Measurements from ENCODE around the gene SHC3.
"Not testable (repeated sequence)": the region's sequence is repeated elsewhere in the genome, so short reads cannot be mapped to it uniquely, and the experiment has no call there.

Gene SHC3, protein sequence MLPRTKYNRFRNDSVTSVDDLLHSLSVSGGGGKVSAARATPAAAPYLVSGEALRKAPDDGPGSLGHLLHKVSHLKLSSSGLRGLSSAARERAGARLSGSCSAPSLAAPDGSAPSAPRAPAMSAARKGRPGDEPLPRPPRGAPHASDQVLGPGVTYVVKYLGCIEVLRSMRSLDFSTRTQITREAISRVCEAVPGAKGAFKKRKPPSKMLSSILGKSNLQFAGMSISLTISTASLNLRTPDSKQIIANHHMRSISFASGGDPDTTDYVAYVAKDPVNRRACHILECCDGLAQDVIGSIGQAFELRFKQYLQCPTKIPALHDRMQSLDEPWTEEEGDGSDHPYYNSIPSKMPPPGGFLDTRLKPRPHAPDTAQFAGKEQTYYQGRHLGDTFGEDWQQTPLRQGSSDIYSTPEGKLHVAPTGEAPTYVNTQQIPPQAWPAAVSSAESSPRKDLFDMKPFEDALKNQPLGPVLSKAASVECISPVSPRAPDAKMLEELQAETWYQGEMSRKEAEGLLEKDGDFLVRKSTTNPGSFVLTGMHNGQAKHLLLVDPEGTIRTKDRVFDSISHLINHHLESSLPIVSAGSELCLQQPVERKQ
- 0 to 0.27 (median 0.04) reads per million in 4 donors for total RNA-seq

DNA sequence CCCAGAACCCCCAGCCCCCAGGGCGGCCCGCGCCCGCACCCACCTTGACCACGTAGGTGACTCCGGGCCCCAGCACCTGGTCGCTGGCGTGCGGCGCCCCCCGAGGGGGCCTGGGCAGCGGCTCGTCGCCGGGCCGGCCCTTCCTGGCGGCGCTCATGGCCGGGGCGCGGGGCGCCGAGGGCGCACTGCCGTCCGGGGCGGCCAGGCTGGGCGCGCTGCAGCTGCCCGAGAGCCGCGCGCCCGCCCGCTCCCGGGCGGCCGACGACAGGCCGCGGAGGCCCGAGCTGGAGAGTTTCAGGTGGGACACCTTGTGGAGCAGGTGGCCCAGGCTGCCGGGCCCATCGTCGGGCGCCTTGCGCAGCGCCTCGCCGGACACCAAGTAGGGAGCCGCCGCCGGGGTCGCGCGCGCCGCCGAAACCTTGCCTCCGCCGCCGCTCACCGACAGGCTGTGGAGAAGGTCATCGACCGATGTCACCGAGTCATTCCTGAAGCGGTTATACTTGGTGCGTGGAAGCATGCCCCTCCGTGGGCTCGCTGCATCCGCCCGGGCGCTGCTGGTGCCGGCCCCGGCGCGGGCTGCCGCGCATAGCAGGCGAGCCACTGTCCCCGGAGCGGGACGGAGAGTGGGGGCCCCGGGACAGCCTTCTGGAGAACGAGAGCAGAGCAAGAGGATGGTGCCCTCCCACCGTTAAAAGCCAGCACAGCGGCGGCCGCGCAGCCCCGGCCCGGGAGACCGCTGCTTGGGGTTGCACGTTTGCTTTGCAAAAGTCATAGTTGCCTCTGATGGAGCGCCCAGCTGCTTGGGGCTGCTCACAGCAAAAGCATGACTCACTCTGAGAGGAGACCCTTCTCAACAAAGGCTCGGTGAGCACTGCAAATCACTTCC, at the start of gene SHC3:
Gene SHC3 (minus strand): TSS at position 875 of the 886 bp plus-strand sequence. CDS start 358 bp downstream, at position 517.
- no peak for DNase-seq

DNA sequence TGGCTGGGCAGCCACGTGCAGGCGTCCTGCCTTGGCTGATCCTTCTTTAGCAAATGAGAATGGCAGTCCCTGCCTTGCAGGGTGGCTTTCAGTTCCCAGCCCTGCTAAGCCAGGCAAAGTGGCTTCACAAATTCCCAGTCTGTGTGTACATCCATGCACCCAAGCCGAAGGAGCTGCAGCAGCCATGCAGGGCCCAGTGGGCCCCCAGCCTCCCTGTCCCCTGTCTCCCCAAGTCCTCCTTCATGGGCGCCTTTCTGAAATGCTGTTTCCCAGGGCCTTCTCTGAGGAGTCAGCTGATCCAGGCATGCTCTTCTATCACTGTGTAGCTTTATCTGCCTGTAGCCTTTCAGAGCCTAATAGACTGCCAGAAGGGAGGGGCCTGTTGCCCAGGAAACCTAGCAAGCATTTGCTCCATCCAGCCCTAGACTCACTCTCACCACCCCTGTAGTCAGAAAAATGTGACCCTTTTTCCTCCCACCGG, 47.4 kb upstream of the SHC3 start:
- DNase-seq: no peak

DNA sequence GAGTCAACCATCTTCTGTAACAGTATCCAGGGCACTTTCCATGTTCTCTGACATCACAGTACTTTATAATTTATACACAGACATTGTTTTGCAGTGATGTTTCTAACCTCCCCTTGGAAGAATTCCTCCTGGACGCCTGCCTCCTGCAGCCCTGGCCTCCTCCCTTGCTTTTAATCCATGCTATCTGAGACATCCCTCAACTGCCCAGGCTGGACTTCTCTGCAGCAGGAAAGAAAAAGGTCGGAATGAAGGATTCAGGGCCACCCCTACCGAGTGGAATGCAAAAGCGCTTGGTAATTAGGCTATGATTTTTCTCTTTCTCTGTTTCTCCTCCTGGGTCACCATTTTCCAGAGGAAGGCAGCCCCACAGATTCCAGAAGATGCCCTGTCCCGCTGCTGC, 47.0 kb upstream of the SHC3 start:
- no peak for DNase-seq

DNA sequence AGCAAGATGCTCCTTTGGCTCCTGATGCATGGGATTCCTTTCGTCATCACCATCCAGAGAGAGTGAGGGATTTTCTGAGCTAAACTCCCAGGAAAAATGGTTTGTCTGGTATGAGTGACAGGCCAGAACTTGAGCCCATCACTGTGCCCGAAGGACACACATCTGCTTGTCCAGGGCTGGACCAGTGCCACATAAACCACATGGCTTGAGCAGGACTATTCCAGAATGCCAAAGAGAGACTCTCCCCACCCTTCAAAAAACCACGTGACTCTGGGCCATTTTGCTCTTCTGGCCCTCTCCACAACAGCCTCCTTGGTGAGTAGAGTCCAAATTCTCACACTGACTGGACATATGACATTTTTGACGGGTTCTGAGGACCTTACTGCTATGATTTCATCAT, 46.4 kb upstream of the SHC3 start:
- no peak for DNase-seq

DNA sequence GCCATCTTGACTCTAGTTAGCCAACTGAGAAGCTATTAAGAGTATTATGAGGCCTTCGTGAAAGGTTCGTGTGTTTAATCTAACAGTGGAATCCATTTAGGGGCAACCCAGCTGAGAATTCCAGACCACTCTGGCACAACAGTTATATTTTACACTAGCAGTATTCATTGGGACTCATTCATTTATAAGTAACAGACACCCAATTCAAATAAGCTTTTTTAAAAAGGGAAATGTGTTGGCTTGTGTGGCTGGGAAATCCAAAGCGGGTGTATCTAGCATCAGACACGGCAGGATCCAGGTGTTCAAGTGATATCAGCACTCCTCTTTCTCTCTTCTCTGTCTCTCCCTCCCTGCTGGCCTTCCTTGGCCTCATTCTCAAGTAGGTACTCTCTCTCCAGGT, 46.0 kb upstream of the SHC3 start:
- no peak for DNase-seq

DNA sequence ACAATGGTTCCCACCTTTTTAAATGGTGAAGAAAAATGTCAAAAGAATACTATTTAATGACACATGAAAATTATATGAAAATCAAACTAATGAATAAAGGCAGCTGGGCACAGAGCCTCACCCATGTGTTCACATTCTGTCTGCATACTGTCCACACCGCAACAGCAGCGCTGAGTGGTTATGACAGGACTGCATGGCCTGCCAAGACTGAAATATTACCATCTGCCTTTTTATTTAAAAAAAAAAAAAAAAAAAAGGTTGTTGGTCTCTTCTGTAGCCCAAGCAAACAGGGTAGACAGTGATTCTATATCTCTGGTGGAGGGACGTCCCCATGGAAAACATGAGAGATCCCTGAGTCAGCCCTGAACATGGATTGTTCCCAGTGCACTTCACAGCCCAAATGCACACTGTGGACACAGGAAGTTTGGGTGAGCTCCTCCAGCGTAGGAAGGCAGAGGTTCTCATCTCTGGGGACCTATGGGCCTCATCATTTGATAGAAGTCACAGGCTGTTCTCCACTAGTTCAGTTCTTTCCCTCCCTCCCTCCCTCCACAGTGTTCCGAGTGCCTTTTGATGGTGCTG, 44.9 kb upstream of the SHC3 start:
- DNase-seq: no peak

DNA sequence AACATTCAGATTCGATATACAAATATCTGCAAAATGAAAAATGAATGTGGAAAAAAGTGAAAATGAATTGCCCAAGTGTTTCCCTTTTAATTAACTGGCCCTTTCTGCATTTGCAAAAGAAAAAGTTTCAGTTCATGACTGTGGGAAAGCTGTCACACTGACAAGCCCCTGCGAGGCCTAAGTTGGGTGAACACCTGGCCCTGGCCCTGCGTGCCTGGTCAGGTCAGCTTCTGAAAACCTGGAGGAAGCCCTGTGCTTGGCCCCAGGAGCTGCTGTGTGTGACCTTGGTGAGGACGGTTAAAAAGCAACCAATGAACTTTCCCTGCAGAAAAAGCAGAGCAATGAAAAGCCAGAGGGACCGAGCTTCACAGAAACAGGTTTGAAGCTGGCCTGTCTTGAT, 41.0 kb upstream of the SHC3 start:
- no peak for DNase-seq

DNA sequence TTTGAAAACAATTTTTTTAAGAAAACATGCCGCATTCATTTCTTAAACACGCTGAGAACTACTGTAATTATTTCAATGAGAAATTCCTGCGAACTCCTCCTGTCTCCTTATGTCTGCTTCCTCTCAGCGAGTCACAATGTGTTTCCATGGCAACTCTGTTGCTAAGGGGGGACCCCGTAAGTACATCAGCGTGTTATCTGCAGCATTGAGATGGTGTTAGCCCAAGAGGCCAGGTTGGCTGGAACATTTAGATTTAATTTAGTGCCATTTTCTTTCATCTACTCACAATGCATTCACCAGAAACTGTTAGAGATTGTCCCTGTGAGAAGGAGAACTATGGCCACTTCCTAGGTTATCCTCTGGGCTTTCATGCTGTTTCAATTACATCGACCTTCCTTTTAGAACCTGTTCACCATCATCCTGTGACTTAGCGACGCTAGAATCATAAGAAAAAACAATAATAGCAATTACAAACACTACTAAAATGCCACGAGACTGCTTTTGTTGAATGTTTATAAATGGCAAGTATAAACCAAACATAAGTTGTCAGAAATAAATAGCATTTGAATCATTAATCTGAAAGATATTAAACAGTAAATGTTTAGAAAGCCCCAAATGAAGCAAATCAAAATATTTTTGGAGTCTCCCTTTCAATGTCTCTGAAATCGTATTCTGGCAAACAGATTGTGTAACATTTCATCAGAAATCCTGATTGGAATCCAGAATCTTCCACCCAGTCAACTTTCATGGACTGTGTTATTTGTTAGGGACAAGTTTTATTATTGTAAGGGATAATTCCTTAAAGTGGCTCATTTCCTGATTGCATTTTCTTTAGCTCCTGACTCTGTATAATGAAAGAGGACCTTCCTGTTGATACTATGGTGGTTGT, 39.7 kb upstream of the SHC3 start:
- no peak for DNase-seq

DNA sequence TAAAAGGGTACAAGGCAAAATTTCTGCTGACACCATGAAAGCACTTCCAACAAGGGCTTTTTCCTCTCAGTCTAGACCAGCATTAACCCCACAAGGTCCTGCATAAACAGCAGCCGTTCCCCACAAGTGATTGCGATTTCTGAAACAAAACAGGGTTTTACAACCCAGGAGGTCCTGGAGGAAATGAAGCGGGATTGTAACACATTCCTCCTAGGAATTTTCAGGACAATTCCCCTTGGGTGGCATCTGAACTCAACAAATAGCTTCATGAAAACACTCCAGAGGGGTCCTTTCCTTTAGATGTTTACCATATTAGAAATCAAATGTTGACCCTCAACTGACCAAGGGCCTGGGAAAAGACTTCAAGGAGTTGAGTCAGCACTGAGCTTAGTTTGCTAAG, 36.7 kb upstream of the SHC3 start:
- no peak for DNase-seq

DNA sequence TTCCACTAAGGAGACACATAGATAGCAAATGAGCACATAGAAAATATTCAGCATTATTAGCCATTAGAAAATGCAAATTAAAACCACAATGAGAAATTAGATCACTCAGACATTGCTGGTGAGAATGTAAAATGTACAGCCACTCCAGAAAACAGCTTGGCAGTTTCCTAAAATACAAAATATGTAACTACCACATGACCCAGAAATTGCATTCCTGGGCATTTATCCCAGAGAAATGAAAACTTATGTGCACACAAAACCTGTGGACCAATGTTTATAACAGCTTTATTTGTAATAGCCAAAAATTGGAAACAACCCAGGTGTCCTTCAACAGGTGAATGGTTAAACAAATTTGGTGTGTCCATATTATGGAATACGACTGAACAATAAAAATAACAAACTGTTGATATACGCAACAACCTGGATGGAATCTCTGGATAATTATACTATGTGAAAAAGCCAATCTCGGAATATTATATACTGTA, 34.8 kb upstream of the SHC3 start:
- no peak for DNase-seq

DNA sequence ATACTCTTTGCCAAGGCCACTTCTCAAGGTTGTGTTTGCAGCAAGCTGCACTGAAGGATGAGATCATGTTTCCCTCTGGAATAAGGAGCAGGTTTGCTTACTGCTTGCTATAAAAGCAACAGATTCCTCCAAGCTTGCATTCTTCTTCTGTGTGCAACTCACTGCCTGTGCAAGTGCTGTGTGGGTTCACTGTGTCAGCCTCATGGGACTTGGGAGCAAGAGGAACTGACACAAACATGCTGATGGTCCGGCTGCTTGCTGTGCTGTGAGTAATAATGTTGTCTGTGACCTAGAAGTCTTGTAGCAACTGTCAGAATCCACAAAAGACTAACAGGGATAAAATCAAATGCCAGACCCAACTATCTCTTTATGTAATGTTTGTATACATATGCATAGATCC, 33.6 kb upstream of the SHC3 start:
- DNase-seq: no peak

DNA sequence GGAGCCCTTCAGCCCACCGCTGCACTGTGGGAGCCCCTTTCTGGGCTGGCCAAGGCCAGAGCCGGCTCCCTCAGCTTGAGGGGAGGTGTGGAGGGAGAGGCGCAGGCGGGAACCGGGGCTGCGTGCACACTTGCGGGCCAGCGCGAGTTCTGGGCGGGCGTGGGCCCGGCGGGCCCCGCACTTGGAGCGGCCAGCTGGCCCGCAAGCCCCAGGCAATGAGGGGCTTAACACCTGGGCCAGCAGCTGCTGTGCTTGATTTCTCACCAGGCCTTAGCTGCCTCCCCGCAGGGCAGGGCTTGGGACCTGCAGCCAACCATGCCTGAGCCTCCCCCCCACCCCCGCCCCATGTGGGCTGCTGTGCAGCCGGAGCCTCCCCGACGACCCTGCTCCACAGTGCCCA, 30.7 kb upstream of the SHC3 start:
- DNase-seq: not testable (repeated sequence)

DNA sequence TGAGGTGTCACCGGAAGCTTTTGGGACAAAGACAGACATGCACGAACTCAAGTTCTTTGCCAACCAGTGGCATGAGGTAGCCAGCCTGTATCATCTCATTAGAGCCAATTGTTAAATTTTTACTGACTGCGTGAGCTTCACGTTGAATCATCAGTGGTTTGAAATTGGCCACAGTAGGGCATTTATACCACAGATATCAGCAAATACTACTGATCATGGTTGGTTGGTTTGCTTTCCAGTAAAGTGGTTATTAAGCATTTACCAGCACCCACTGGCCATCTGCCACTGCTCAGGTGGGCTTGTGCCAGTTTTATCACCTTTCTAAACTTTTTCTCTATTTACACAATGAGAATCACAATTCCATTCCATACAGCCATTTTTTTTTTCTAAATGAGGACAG, 28.4 kb upstream of the SHC3 start:
- no peak for DNase-seq

DNA sequence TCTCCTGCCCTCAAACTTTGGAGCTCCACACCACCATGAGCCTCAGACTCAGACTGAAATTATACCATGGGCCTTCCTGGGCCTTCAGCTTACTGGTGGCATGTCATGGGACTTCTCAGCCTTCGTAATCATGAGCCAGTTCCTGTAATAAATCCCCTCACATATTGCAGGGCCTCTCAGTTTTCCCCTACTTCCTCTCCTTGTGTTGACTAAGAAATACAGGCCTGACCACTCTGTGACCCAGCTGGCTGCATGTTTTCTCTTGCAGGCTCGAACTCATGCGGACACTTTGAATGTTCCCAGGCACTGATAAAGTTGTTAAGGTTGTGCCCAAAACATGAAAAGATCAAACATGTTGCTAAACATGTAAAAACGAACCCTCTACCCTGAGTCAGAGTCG, 26.2 kb upstream of the SHC3 start:
- no peak for DNase-seq

DNA sequence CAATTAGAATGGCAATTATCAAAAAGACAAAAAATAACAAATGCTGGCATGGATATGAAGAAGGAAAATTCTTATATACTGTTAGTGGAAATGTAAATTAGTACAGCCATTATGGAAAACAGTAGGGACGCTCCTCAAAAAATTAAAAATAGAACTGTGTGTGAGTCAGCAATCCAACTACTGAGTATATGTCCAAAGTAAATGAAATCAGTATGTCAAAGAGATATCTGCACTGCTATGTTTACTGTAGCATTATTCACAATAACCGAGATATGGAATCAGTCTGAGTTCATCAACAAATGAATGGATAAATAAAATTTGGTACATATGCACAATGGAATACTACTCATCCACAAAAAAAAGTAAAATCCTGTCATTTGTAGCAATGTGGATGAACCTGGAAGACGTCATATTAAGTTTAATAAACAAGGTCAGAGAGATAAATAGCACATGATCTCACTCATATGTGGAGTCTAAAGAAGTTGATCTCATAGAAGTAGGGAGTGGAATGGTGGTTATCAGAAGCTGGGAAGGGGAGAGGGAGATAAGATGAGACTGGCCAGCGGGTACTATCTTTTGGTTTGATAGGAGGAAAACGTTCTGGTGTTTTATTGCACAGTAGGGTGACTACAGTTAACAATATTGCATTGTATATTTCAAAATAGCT, 16.6 kb upstream of the SHC3 start:
- DNase-seq: no peak

DNA sequence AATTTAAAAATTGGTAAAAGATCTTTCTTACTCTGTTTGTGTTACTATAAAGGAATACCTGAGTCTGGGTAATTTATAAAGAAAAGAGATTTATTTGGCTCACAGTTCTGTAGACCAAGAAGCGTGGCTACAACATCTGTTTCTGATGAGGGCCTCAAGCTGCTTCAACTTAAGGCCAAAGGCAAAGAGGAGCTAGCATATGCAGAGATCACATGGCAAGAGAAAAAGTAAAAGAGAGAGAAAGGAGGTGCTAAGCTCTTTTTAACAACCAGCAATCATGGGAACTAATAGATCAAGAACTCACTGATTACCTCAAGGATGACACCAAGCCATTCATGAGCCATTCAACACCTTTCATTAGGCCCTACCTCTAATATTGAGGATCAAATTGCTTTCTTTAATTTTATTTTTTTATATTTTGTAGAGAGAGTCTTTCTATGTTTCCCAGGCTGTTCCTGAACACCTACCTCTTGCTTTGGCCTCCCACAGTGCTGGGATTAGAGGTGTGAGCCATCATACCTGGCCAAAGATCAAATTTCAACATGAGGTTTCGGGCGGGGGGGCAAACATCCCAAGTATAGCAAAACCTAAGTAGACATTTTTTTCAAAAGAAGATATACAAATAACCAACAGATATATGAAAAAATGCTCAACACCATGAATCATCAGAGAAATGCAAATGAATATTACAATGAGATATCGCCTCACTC, 16.0 kb upstream of the SHC3 start:
- no peak for DNase-seq

DNA sequence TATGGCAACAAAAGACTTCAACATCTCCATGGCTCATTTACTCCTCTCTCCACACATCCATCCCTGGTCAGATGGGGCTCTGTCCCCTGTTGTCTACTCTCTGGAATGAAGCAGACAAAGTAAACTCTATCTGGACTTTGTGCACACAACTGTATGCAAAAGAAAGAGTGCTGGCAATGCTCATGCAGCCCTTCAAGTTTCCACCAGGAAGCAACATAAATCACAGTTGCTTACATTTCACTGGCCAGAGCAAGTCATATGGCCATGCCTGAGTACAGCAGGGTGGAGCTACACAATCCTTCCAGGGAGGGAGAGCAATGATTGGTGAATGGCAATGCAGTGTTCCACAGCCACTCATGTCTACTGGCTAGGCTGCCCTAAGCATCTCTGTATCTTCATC, 12.4 kb upstream of the SHC3 start:
- no peak for DNase-seq

DNA sequence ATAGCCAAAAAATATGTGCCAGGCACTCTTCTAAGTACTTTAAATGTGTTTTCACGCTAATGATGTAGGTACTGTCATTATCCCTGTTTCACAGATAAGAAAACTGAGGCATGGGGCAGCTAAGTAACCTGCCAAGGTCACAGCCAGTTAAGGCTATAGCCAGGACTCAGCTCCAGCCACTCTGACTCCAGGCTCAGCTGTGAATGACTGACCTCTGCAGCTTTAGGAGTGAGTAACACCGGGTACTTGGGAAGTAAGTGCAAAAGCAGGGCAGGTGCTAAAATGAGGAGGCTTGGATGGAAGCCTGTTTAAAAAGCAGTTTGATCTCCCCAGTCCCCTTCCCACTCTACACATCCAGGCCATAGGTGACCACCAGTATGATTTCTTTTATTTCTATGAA, 10.6 kb upstream of the SHC3 start:
- no peak for DNase-seq

DNA sequence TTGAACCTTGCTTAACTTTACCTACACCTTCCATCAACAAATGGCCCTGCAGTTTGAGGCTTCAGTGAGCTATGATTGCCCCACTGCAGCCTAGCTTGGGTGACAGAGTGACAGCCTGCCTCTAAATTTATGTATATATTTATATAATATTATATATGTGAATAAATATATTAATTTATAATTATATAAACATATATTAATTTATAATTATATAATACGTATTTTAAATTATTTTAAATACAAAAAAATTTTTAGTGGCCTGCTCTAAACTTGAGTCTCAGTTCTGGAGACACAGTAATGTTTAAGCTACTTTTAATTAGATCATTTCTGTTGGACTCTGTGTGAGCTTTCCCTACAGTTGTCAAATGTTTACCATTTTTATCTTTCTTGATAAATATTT, 9.3 kb upstream of the SHC3 start:
- DNase-seq: no peak

DNA sequence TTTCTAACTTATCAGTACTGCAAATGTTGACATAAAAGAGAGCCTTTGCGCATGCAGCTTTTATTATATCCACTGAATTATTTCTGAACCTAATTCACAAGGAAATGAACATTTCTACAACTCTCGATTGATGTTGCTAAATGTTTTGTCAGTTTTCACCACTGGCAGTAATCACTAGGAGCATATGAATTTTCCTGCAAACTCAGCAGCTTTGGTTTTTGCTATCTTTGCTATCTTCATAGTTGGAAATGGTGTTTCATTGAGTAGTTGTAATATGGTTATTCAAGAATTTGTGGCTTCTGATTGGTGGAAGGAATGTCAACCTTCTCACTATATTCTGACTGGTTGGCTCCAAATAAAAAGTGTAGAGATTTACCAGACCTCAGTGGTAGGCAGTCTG, 8.9 kb upstream of the SHC3 start:
- no peak for DNase-seq

DNA sequence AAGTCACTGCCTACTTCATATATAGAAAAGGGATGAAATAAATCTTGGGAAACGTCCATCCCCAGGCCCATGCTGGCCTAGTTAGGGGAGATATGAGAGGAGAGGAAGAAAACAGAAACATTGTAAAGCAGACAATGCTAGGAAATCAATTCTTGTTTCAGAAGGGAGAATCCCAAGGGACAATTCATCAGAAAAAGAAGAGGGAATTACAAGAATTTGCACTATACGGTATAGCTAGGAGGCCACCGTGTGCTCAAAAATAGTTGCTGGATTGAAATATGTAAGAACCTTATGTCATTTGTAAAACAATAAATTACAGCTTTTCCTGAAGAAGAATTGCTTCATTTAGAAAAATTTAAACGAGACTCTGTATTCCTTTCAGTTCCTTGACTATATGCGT, 8.3 kb upstream of the SHC3 start:
- no peak for DNase-seq

Data from T-helper 1 cell (primary cell).